K562 (cell line): Measurements from ENCODE around the gene RGR. TPM values are rescaled to one million over a fixed set of nuclear protein-coding genes. Genes with fewer than 3 reads are reported as not detected.

Source experiments
- ATAC-seq: fragments of 200-7000 bp; cut with Tn5 transposase; 3 replicates; pipeline ENCODE4 v1.9.1; 2020; ENCODE audit warnings: moderate library complexity
- BruUV-seq: library from RNA; stranded (reverse); fragments of 400-500 nt; replicated peaks from 2 replicates; lab custom pipeline; 2021; lab: Mats Ljungman, UMichigan
- CTCF ChIA-PET: fragments of 300-600 bp; formaldehyde crosslinking; extraction: SDS; loops from one replicate; lab custom pipeline; 2021; ENCODE audit warnings: low intra/inter-chr PET ratio; lab: Yijun Ruan, JAX
- POLR2A ChIA-PET: fragments of 300-600, 350-650 bp; sonication (Branson Sonifier 250); formaldehyde crosslinking; extraction: SDS; loops from one replicate; lab custom pipeline; 2021; ENCODE audit warnings: antibody characterized with exemption, inconsistent platforms; lab: Yijun Ruan, JAX
- DNase-seq, 4 experiments: peaks; one replicate each; pipeline versions ENCODE4 v3.0.0 to v3.0.0-alpha.2; 2011 to 2018; ENCODE audit warnings: low spot score in 3 of 4, mixed read lengths in 3 of 4; ENCODE audit errors: extremely low read depth in 1 of 4
- FAIRE-seq: peaks from 2 replicates; lab custom pipeline; 2011; peaks lifted over from hg19 to GRCh38; lab: Jason Lieb, UNC
- H2AFZ ChIP-seq: 2 replicates; pipeline ENCODE4 v1.6.0; 2011; ENCODE audit warnings: low read depth, low read length, control low read depth, inconsistent platforms
- H3K27ac ChIP-seq: fragments of 200-600 bp; 3 replicates; pipeline ENCODE4 v1.8.0; 2011; ENCODE audit warnings: low read depth, mild to moderate bottlenecking, control low read depth, inconsistent platforms, low read length, moderate library complexity, mixed read lengths; ENCODE audit errors: extremely low read depth
- H3K27me3 ChIP-seq, 2 experiments: fragments of 300-600 bp in 1 of 2; 2 replicates in 1 of 2; 3 replicates in 1 of 2; pipeline versions ENCODE4 v1.6.0 to v1.8.0; 2011; ENCODE audit warnings: inconsistent platforms in 2 of 2, low read length in 2 of 2, mild to moderate bottlenecking in 1 of 2, mixed read lengths in 1 of 2, moderate library complexity in 1 of 2; ENCODE audit not compliant: control insufficient read depth in 2 of 2, insufficient read depth in 2 of 2
- H3K36me3 ChIP-seq: fragments of 300-600 bp; 3 replicates; pipeline ENCODE4 v1.8.0; 2011; ENCODE audit warnings: mild to moderate bottlenecking, low read length, inconsistent platforms; ENCODE audit not compliant: control insufficient read depth, insufficient read depth
- H3K4me1 ChIP-seq, 2 experiments: fragments of 200-600 bp in 1 of 2; replicated peaks in 1 of 2; 2 replicates in 1 of 2; 3 replicates in 1 of 2; pipeline versions ENCODE4 v1.5.1 to v1.8.0; 2011; ENCODE audit warnings: inconsistent platforms in 2 of 2, low read length in 2 of 2, mild to moderate bottlenecking in 1 of 2, mixed read lengths in 1 of 2, moderate library complexity in 1 of 2; ENCODE audit not compliant: control insufficient read depth in 2 of 2, insufficient read depth in 2 of 2
- H3K4me2 ChIP-seq: 2 replicates; pipeline ENCODE4 v1.6.1; 2011; ENCODE audit warnings: low read length, control low read depth, inconsistent platforms, mixed read lengths; ENCODE audit not compliant: insufficient read depth
- H3K4me3 ChIP-seq: fragments of 200-600 bp; sonication (generic), shearing (Covaris generic); 2 replicates; pipeline ENCODE4 v1.5.1; 2016; ENCODE audit warnings: control low read depth, inconsistent platforms
- H3K79me2 ChIP-seq: fragments of 200-600 bp; 3 replicates; pipeline ENCODE4 v1.8.0; 2011; ENCODE audit warnings: low read length, inconsistent platforms; ENCODE audit not compliant: control insufficient read depth, insufficient read depth
- H3K9ac ChIP-seq, 2 experiments: 2 replicates each; pipeline versions ENCODE4 v1.6.0 to v1.6.1; 2011; ENCODE audit warnings: low read depth in 2 of 2, low read length in 2 of 2, control low read depth in 1 of 2, inconsistent platforms in 1 of 2, mild to moderate bottlenecking in 1 of 2, mixed read lengths in 1 of 2; ENCODE audit not compliant: insufficient read depth in 1 of 2
- H3K9me1 ChIP-seq: one replicate; pipeline ENCODE4 v1.6.0; 2011; ENCODE audit warnings: inconsistent platforms, mild to moderate bottlenecking, low read length, moderate library complexity; ENCODE audit not compliant: control insufficient read depth, insufficient read depth
- H3K9me3 ChIP-seq: replicated peaks from 2 replicates; pipeline ENCODE4 v1.5.1; 2011; ENCODE audit warnings: low read depth, low read length, inconsistent platforms; ENCODE audit not compliant: control insufficient read depth, insufficient read depth
- H4K20me1 ChIP-seq: replicated peaks from 2 replicates; pipeline ENCODE4 v1.6.1; 2011; ENCODE audit warnings: low read length, inconsistent platforms, mixed read lengths; ENCODE audit not compliant: control insufficient read depth, insufficient read depth
- EZH2 ChIP-seq: IDR thresholded peaks from 2 replicates; pipeline ENCODE4 v1.6.1; 2012; ENCODE audit warnings: low read depth, mild to moderate bottlenecking, inconsistent platforms, low read length, borderline replicate concordance
- ILK ChIP-seq: fragments of 450-650 bp; IDR thresholded peaks from 2 replicates; pipeline ENCODE4 v1.6.1; 2016; ENCODE audit warnings: missing genetic modification characterization, low read depth, mild to moderate bottlenecking, missing compliant biosample characterization, moderate library complexity, borderline replicate concordance
- KDM1A ChIP-seq, 2 experiments: fragments of 450-650 bp; IDR thresholded peaks; 2 replicates each; pipeline ENCODE4 v1.6.1; 2016; ENCODE audit warnings: mild to moderate bottlenecking in 2 of 2
- KLF13 ChIP-seq: fragments of 450-650 bp; IDR thresholded peaks from 2 replicates; pipeline ENCODE4 v1.6.1; 2016; ENCODE audit warnings: missing genetic modification characterization, low read depth, mild to moderate bottlenecking, missing compliant biosample characterization, moderate library complexity, borderline replicate concordance
- NCOA4 ChIP-seq: fragments of 450-650 bp; IDR thresholded peaks from 2 replicates; pipeline ENCODE4 v1.6.1; 2018; ENCODE audit warnings: mild to moderate bottlenecking; ENCODE audit not compliant: partially characterized antibody
- PBX2 ChIP-seq, 2 experiments: IDR thresholded peaks in 1 of 2; conservative IDR thresholded peaks in 1 of 2; 2 replicates each; pipeline ENCODE4 v1.6.1; 2016; ENCODE audit warnings: low read depth in 2 of 2, mild to moderate bottlenecking in 1 of 2, missing compliant biosample characterization in 1 of 2, missing genetic modification characterization in 1 of 2, moderate library complexity in 1 of 2
- TCF7 ChIP-seq: sonication (generic); IDR thresholded peaks from 2 replicates; pipeline ENCODE4 v1.6.1; 2016; ENCODE audit warnings: antibody characterized with exemption, borderline replicate concordance
- WGBS: fragments of 100-300 bp; shearing (Covaris generic); methylation state at CpG from one replicate; pipeline ENCODE4 v1.1.6; 2016; ENCODE audit warnings: low coverage, mixed read lengths; ENCODE audit not compliant: insufficient coverage; ENCODE audit errors: missing lambda C conversion rate; 5-methylcytosine and 5-hydroxymethylcytosine counted together
- in situ Hi-C: fragments of 300-500 bp; cut with MboI; formaldehyde crosslinking; loops from 4 replicates; pipeline ENCODE4 v1.15.0; 2018; ENCODE audit warnings: inconsistent platforms, mixed read lengths
- intact Hi-C: fragments of 100-400 bp; cut with micrococcal nuclease; formaldehyde crosslinking; loops from 2 replicates; pipeline ENCODE4 v1.14.2; 2022
- polyA plus RNA-seq, 8 experiments: library from polyadenylated mRNA; depleted of rRNA in 4 of 8; stranded (reverse) in 5 of 8; unstranded in 3 of 8; fragments of >200 nt; fragmentation: Nextera tagmentation in 2 of 8; fragmentation: Illumina TruSeq in 1 of 8; extraction: Ambion mirVana in 2 of 8; extraction: Trizol in 1 of 8; gene quantifications; 2 replicates each; pipeline versions ENCODE4 v1.2.1 to v1.2.3, GENCODE V29; 2011 to 2014; ENCODE audit warnings: inconsistent platforms in 1 of 8, missing spikeins in 1 of 8
- total RNA-seq, 7 experiments: library from RNA; depleted of rRNA in 6 of 7; stranded (reverse); fragments of >200 nt in 6 of 7; fragmentation: Illumina TruSeq in 2 of 7; extraction: Trizol in 2 of 7; gene quantifications; 2 replicates each; pipeline versions ENCODE4 v1.2.1 to v1.2.3, GENCODE V29; 2011 to 2021; ENCODE audit warnings: low replicate concordance in 1 of 7
- TF ChIP-seq, protein P1 (sequence below): fragments of 450-650 bp; IDR thresholded peaks from 2 replicates; pipeline ENCODE4 v1.6.1; 2016

The RGR gene
- total and polyA plus RNA-seq, 9 of the 15 experiments (the other 6 are each of a cell fraction or from before 2014, with no cell fraction given) = not detected

- H3K9me3 ChIP-seq = no peaks in the 10 kb centered on the region
- intact Hi-C loops = no loop called here
- BruUV-seq = no TSS peak
- no peak overlapping the region for H3K4me2 ChIP-seq
- H3K4me1 ChIP-seq = peaks cover 4 to 15% of the 10 kb centered on the region in 2 experiments; a peak in 2 of 5 replicates
- CTCF ChIA-PET = no interaction called here
- no peak for TF ChIP-seq EZH2
- TF ChIP-seq ILK (tag) = no peak
- TF ChIP-seq, protein P1, sequence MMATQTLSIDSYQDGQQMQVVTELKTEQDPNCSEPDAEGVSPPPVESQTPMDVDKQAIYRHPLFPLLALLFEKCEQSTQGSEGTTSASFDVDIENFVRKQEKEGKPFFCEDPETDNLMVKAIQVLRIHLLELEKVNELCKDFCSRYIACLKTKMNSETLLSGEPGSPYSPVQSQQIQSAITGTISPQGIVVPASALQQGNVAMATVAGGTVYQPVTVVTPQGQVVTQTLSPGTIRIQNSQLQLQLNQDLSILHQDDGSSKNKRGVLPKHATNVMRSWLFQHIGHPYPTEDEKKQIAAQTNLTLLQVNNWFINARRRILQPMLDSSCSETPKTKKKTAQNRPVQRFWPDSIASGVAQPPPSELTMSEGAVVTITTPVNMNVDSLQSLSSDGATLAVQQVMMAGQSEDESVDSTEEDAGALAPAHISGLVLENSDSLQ = no peak
- TF ChIP-seq NCOA4 = no peak
- TF ChIP-seq KLF13 (tag) = no peak
- TF ChIP-seq TCF7 = no peak
- TF ChIP-seq PBX2 (CRISPR knock-in tag; IDR thresholded peaks at IDR 0.05; ENCODE audit: low read depth) = no peak
- no peak for TF ChIP-seq PBX2 (tag; conservative IDR thresholded peaks at IDR 0.05; ENCODE audit: low read depth)
- no peak for TF ChIP-seq KDM1A (IDR thresholded peaks at IDR 0.05)
- no peak overlapping the region for H3K9ac ChIP-seq
- no peaks in the 10 kb centered on the region for H3K36me3 ChIP-seq
- no peaks in the 10 kb centered on the region; the same call in 1 of the 2 replicates for H4K20me1 ChIP-seq
- H3K27ac ChIP-seq = no peak overlapping the region
- no peak for ATAC-seq
- no peak overlapping the region for H2AFZ ChIP-seq
- no peaks in the 10 kb centered on the region for H3K9me1 ChIP-seq
- 7% methylated on average over 7 of the region's 7 CpGs for WGBS
- DNase-seq = no peak
- no peak overlapping the region for H3K4me3 ChIP-seq
- no peaks in the 10 kb centered on the region for H3K79me2 ChIP-seq
- in situ Hi-C loops = no loop called here
- H3K27me3 ChIP-seq = peaks cover 3 to 55% of the 10 kb centered on the region in 2 experiments; a peak in 2 of 5 replicates
- FAIRE-seq = no peak
- POLR2A ChIA-PET = no interaction called here
Measured at GRCh38 chr10:84261236-84261915, 16.5 kb downstream of the RGR start.
